ENCODE results near the gene GCNT2. TPM values are rescaled to one million over a fixed set of nuclear protein-coding genes. Genes with fewer than 3 reads are reported as not detected.

Gene GCNT2
- total and polyA plus RNA-seq, 2 of the 8 experiments (the other 6 are each of a cell fraction or from before 2014, with no cell fraction given) = 19.3 to 52.5 TPM

DNA sequence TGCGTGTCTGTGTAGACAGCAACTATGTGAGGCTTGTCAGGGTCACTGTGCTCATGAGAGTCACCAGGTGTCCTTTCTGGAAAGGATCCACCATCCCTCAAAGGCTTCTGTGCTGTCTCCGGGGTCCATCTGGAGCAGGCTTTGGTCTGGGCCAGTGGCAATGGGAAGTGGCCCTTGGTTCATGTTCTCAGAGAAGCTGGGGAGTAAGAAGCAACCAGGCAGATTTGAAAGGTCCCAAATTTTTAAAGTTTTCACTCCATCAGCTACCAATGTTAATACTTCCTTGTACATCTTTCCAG lies 68.2 kb downstream of the GCNT2 start (continued):
- TF ChIP-seq, protein P1, sequence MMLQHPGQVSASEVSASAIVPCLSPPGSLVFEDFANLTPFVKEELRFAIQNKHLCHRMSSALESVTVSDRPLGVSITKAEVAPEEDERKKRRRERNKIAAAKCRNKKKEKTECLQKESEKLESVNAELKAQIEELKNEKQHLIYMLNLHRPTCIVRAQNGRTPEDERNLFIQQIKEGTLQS (IDR thresholded peaks at IDR 0.05; ENCODE audit: insufficient read depth, low read depth, low read length) = no peak
